Dendritic cell treated with granulocyte-macrophage colony-stimulating factor and Interleukin-4, amounts not matched to agents 40 ng/mL and 50 ng/mL, for 4 days (primary cell): Measurements from ENCODE around the gene MRPL50.

Experiments
- H3K27ac Mint-ChIP-seq: one replicate; pipeline ENCODE4 v1.8.0; 2022; ENCODE audit warnings: mild to moderate bottlenecking, mixed read lengths
- H3K27me3 Mint-ChIP-seq: one replicate; pipeline ENCODE4 v1.8.0; 2022; ENCODE audit warnings: mild to moderate bottlenecking, mixed read lengths
- H3K36me3 Mint-ChIP-seq: one replicate; pipeline ENCODE4 v1.8.0; 2022; ENCODE audit warnings: low read depth, mixed read lengths
- H3K4me1 Mint-ChIP-seq: one replicate; pipeline ENCODE4 v1.8.0; 2022; ENCODE audit warnings: low read depth, mixed read lengths
- H3K4me3 Mint-ChIP-seq: one replicate; pipeline ENCODE4 v1.8.0; 2022; ENCODE audit warnings: mild to moderate bottlenecking, moderate library complexity, mixed read lengths
- H3K9me3 Mint-ChIP-seq: one replicate; pipeline ENCODE4 v1.8.0; 2022; ENCODE audit warnings: mixed read lengths
- intact Hi-C: fragments of 100-400 bp; cut with micrococcal nuclease; formaldehyde crosslinking; loops from one replicate; pipeline ENCODE4 v1.15.0; 2022

The MRPL50 gene

GRCh38 chr9:101356619-101357018, 41.8 kb downstream of the MRPL50 start:
- intact Hi-C loops = no loop called here
- Mint-ChIP-seq H3K36me3 (no peaks in the 10 kb centered on the region), H3K4me3 (no peak overlapping the region), H3K27me3 (no peaks in the 10 kb centered on the region), H3K4me1 (no peaks in the 10 kb centered on the region), H3K27ac (no peak overlapping the region), H3K9me3 (no peaks in the 10 kb centered on the region)

GRCh38 chr9:101354765-101355708, 43.4 kb downstream of the MRPL50 start:
- no peak overlapping the region for H3K27ac Mint-ChIP-seq
- no peaks in the 10 kb centered on the region for H3K27me3 Mint-ChIP-seq
- no peaks in the 10 kb centered on the region for H3K36me3 Mint-ChIP-seq
- H3K4me1 Mint-ChIP-seq = no peaks in the 10 kb centered on the region
- no peaks in the 10 kb centered on the region for H3K9me3 Mint-ChIP-seq
- no peak overlapping the region for H3K4me3 Mint-ChIP-seq
- intact Hi-C loops = no loop called here

DNA sequence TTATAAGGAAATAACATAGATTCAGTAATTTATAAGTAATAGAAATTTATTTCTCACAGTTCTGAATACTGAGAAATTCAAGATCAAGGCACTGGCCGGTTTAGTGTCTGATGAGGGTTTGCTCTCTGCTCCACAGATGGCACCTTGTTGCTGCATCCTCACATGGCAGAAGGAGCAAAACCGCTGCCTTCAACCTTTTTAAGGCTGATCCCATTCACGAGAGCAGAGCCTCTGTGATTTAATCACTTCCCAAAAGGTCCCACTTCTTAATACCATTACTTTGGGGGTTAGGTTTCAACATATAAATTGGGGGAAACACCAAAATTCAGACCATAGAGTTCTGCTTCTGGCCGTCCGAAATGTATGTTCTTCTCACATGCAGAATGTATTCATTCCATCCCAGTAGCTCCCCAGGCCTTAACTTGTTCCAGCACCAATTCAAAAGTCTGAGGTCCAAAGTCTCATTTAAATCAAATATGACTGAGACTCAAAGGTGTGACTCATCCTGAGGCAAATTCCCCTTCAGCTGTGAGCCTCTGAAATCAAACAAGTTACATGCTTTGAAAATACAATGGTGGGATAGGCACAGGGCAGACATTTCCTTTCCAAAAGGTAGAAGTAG, 44.2 kb downstream of the MRPL50 start:
- Mint-ChIP-seq H3K9me3 (no peaks in the 10 kb centered on the region), H3K4me1 (no peaks in the 10 kb centered on the region), H3K27ac (no peak overlapping the region), H3K36me3 (no peaks in the 10 kb centered on the region), H3K27me3 (no peaks in the 10 kb centered on the region), H3K4me3 (no peak overlapping the region)
- intact Hi-C loops = no loop called here

DNA sequence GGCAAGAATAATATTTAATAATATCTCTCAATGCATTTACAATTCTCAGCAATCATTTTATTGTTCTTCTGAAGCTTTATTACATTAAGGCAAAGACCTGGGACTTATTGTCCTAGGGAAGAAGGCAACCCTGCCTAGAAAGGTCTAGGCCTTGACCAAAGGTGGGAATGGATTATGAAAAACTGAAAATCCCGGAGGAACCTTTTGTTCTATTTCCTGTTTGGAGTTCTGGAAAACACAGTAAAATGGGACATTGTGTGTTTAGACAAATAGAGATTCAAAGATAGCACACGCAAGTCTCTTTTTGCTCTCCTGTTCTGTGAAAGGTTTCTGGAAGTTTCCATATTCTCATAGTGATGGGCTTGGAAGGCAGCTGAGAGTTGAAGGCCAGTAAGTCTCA, 44.7 kb downstream of the MRPL50 start:
- H3K4me3 Mint-ChIP-seq = no peak overlapping the region
- no peaks in the 10 kb centered on the region for H3K4me1 Mint-ChIP-seq
- H3K36me3 Mint-ChIP-seq = no peaks in the 10 kb centered on the region
- intact Hi-C loops = no loop called here
- H3K27me3 Mint-ChIP-seq = no peaks in the 10 kb centered on the region
- no peaks in the 10 kb centered on the region for H3K9me3 Mint-ChIP-seq
- H3K27ac Mint-ChIP-seq = no peak overlapping the region

GRCh38 chr9:101352892-101353463, 45.4 kb downstream of the MRPL50 start:
- Mint-ChIP-seq H3K36me3 (no peaks in the 10 kb centered on the region), H3K27me3 (no peaks in the 10 kb centered on the region), H3K4me3 (no peak overlapping the region), H3K9me3 (no peaks in the 10 kb centered on the region), H3K27ac (no peak overlapping the region), H3K4me1 (no peaks in the 10 kb centered on the region)
- intact Hi-C loops = no loop called here

DNA sequence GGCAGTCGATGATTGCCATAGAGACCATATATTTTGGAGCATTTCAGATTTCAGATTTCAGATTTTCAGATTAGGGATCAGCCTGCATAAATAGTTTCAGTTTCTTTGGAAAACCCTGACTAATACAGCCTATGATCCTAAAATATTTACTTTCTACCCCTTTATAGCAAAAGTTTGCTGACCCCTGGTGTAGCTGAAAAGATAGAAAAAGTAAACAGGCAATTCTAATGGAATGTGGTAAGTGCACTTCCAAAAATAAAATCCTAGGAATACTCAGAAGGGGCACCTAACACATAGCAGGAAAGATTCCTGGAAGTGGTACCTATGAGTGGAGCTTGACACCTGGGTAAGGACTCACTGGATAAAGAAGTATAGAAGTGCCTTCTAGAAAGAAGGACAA, 48.1 kb downstream of the MRPL50 start:
- H3K36me3 Mint-ChIP-seq = no peaks in the 10 kb centered on the region
- no peak overlapping the region for H3K27ac Mint-ChIP-seq
- intact Hi-C loops = no loop called here
- H3K4me1 Mint-ChIP-seq = no peaks in the 10 kb centered on the region
- no peaks in the 10 kb centered on the region for H3K27me3 Mint-ChIP-seq
- no peak overlapping the region for H3K4me3 Mint-ChIP-seq
- no peaks in the 10 kb centered on the region for H3K9me3 Mint-ChIP-seq

DNA sequence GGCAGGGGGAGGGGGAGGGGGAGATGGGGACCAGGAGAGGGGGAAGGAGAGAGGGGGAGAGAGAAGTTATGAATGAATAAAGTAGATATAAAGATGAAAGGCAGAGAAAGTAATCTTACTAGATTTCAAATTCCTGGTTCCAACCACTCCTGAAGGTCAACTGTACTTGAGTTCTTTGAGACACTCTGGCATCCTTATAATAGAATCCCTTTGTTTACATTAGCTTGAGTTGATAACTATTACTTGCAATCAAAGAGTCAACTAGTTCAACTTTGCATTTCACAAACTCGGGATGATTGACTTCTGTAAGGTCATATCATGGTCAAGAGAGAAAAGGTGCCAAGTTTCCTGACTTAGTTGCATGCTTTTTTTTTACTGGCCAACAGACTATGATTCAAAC, 55.8 kb downstream of the MRPL50 start:
- no peaks in the 10 kb centered on the region for H3K4me1 Mint-ChIP-seq
- no peaks in the 10 kb centered on the region for H3K9me3 Mint-ChIP-seq
- H3K36me3 Mint-ChIP-seq = no peaks in the 10 kb centered on the region
- no peak overlapping the region for H3K4me3 Mint-ChIP-seq
- no peaks in the 10 kb centered on the region for H3K27me3 Mint-ChIP-seq
- intact Hi-C loops = no loop called here
- H3K27ac Mint-ChIP-seq = no peak overlapping the region

- H3K36me3 Mint-ChIP-seq = no peaks in the 10 kb centered on the region
- intact Hi-C loops = no loop called here
- H3K4me3 Mint-ChIP-seq = no peak overlapping the region
- no peaks in the 10 kb centered on the region for H3K4me1 Mint-ChIP-seq
- no peak overlapping the region for H3K27ac Mint-ChIP-seq
- H3K9me3 Mint-ChIP-seq = no peaks in the 10 kb centered on the region
- no peaks in the 10 kb centered on the region for H3K27me3 Mint-ChIP-seq
Observed at GRCh38 chr9:101341958-101342357, 56.5 kb downstream of the MRPL50 start.
